HEK293 (cell line): ENCODE results near the gene MAP7D1.

Experiments used
- ATF2 ChIP-seq: fragments of 450-650 bp; formaldehyde crosslinking; IDR thresholded peaks from 2 replicates; pipeline ENCODE4 v1.5.1; 2016; ENCODE audit warnings: missing biosample characterization, missing genetic modification characterization, low read depth
- CTCF ChIP-seq: fragments of 450-650 bp; formaldehyde crosslinking; IDR thresholded peaks from 2 replicates; pipeline ENCODE4 v1.5.1; 2016; ENCODE audit warnings: missing biosample characterization, missing genetic modification characterization
- GLIS2 ChIP-seq: fragments of 450-650 bp; formaldehyde crosslinking; IDR thresholded peaks from 2 replicates; pipeline ENCODE4 v1.5.1; 2016; ENCODE audit warnings: missing biosample characterization, missing genetic modification characterization
- KLF9 ChIP-seq: fragments of 450-650 bp; formaldehyde crosslinking; IDR thresholded peaks from 2 replicates; pipeline ENCODE4 v1.5.1; 2016; ENCODE audit warnings: missing biosample characterization, missing genetic modification characterization, low read depth
- ZNF184 ChIP-seq: fragments of 450-650 bp; IDR thresholded peaks from 2 replicates; pipeline ENCODE4 v1.5.1; 2018; ENCODE audit warnings: missing biosample characterization, mild to moderate bottlenecking, missing genetic modification characterization
- ZNF24 ChIP-seq: fragments of 450-650 bp; formaldehyde crosslinking; IDR thresholded peaks from 2 replicates; pipeline ENCODE4 v1.5.1; 2016; ENCODE audit warnings: missing biosample characterization, missing genetic modification characterization

- TF ChIP-seq KLF9 (tag by site-specific recombination), result no peak
- no peak; the same call in 1 of the 2 replicates for TF ChIP-seq CTCF (tag by site-specific recombination)
- TF ChIP-seq ATF2 (tag by site-specific recombination), result no peak
- no peak for TF ChIP-seq ZNF184 (tag by site-specific recombination)
- no peak for TF ChIP-seq GLIS2
- TF ChIP-seq ZNF24, result no peak
Measured at GRCh38 chr1:36208978-36209703, 53.2 kb downstream of the MAP7D1 start.
